Measurements from ENCODE around the gene KCNIP3.

Gene KCNIP3

DNA sequence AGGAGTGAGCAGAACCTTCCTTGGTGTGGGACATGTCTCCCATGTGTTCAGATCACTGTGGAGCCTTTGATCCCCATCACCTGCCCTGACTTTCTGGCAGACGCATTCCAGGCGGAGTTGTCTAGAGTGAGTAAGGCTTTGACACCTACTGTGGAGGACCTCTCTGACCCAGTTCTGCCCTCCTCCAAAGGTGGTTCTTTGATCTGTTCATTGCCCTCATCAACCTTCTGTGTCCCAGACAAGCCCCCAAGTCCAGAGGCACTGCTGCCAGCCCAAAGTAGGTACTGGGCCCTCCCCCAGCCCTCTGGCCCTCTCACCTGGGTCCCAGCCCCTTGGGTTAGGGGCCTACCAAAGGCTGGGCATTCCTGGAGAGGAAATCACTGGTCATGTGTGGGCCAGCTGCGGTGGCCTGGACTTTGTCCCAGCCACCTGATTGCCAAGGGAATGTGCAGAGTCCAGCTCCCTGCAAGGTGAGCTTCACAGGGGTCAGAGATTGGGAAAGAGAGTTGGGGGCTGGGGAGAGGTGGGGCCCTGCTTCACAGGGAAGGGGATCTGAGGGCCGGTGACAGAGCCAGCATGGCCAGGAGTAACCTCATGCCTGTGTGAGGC, 93.2 kb downstream of the KCNIP3 start (continued):
- TF ChIP-seq ZNF610 (tag by site-specific recombination; IDR thresholded peaks at IDR 0.05; ENCODE audit: borderline replicate concordance) = no peak
- TF ChIP-seq ZBTB11 (tag by site-specific recombination; conservative IDR thresholded peaks at IDR 0.05; ENCODE audit: low read depth) = no peak
- no peak for TF ChIP-seq ZNF10 (tag by site-specific recombination; IDR thresholded peaks at IDR 0.05)

- Histone ChIP-seq H3K4me3 (ENCODE audit: low read depth, low read length) (no peak overlapping the region), H3K9me3 (ENCODE audit: control insufficient read depth, insufficient read depth, low read depth, low read length) (no peaks in the 10 kb centered on the region), H3K27ac (ENCODE audit: extremely low read depth, low read depth, low read length) (no peak overlapping the region), H3K4me1 (ENCODE audit: control insufficient read depth, insufficient read depth, low read length) (no peaks in the 10 kb centered on the region), H3K36me3 (ENCODE audit: control insufficient read depth in 2 of 2, insufficient read depth in 1 of 2, low read length in 2 of 2) (no peaks in the 10 kb centered on the region)
- ChIA-PET POLR2A (no interaction called here), CTCF (interaction anchor here (2.7 kb wide), 1 partner anchor 46 kb away, joined by 9 read pairs; no protein-coding TSS in a partner anchor)
- TF ChIP-seq SALL2 (tag by site-specific recombination; IDR thresholded peaks at IDR 0.05; ENCODE audit: borderline replicate concordance) = no peak
- TF ChIP-seq KLF10 (tag by site-specific recombination; IDR thresholded peaks at IDR 0.05) = no peak
- no peak for TF ChIP-seq ZNF202 (tag by site-specific recombination; IDR thresholded peaks at IDR 0.05; ENCODE audit: borderline replicate concordance)
- TF ChIP-seq ZNF791 (tag by site-specific recombination; IDR thresholded peaks at IDR 0.05) = no peak
- TF ChIP-seq, protein P1, sequence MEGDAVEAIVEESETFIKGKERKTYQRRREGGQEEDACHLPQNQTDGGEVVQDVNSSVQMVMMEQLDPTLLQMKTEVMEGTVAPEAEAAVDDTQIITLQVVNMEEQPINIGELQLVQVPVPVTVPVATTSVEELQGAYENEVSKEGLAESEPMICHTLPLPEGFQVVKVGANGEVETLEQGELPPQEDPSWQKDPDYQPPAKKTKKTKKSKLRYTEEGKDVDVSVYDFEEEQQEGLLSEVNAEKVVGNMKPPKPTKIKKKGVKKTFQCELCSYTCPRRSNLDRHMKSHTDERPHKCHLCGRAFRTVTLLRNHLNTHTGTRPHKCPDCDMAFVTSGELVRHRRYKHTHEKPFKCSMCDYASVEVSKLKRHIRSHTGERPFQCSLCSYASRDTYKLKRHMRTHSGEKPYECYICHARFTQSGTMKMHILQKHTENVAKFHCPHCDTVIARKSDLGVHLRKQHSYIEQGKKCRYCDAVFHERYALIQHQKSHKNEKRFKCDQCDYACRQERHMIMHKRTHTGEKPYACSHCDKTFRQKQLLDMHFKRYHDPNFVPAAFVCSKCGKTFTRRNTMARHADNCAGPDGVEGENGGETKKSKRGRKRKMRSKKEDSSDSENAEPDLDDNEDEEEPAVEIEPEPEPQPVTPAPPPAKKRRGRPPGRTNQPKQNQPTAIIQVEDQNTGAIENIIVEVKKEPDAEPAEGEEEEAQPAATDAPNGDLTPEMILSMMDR (tag by site-specific recombination; IDR thresholded peaks at IDR 0.05) = no peak
- no peak for TF ChIP-seq MEIS1 (CRISPR knock-in tag; IDR thresholded peaks at IDR 0.05; ENCODE audit: borderline replicate concordance)
- TF ChIP-seq, protein P2, sequence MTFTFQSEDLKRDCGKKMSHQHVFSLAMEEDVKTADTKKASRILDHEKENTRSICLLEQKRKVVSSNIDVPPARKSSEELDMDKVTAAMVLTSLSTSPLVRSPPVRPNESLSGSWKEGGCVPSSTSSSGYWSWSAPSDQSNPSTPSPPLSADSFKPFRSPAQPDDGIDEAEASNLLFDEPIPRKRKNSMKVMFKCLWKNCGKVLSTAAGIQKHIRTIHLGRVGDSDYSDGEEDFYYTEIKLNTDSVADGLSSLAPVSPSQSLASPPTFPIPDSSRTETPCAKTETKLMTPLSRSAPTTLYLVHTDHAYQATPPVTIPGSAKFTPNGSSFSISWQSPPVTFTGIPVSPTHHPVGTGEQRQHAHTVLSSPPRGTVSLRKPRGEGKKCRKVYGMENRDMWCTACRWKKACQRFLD (tag by site-specific recombination; IDR thresholded peaks at IDR 0.05) = no peak
- no peak for TF ChIP-seq WT1 (tag by site-specific recombination; IDR thresholded peaks at IDR 0.05)
- TF ChIP-seq SP3 (tag by site-specific recombination; IDR thresholded peaks at IDR 0.05) = no peak
- no peak for TF ChIP-seq ZNF354C (tag by site-specific recombination; IDR thresholded peaks at IDR 0.05; ENCODE audit: borderline replicate concordance, low read depth)
- no peak for TF ChIP-seq ZNF560 (tag by site-specific recombination; IDR thresholded peaks at IDR 0.05; ENCODE audit: borderline replicate concordance)
- TF ChIP-seq SCRT2 (tag by site-specific recombination; IDR thresholded peaks at IDR 0.05) = no peak
Measured at GRCh38 chr2:95390881-95391321, 93.8 kb downstream of the KCNIP3 start.

DNA sequence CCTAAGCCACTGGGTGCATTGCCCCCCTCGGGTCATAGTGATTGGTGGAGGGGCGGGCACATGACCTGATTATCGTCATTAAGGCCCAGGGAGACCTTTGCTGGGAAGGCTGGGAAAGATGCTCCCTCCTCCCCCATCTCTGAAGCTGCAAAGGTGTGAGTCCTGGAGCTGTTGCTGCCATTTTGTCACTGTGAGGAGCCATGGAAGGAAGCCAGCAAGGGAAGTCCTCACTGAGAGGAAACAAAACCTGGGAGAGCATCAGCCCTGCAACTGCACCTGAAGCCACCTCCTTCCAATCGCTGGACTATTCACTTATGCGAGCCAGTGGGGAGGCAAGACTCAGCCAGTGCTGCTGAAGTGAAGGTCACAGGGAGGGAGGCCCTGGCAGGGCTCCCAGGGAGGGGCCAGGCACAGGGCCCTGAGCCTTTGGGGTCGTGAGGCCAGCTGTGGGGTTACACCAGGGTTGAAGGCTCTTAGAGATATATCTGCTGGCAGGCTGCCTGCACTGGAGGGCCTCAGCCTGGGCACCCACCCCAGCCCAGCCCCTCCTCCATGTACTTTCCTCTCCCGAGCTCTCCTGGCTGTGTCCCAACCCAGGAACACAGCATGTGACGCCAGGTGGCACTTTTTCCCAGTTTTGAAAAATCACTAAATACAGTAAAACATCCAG, 94.6 kb downstream of the KCNIP3 start:
- ChIA-PET POLR2A (no interaction called here), CTCF (interaction anchor here (2.7 kb wide), 1 partner anchor 47 kb away, joined by 9 read pairs; no protein-coding TSS in a partner anchor)
- no peak overlapping the region for H3K4me3 ChIP-seq (ENCODE audit: low read depth, low read length)
- TF ChIP-seq ZNF354C (tag by site-specific recombination; IDR thresholded peaks at IDR 0.05; ENCODE audit: borderline replicate concordance, low read depth) (no peak), ZFHX2 (tag by site-specific recombination; conservative IDR thresholded peaks at IDR 0.05) (no peak), ZNF10 (tag by site-specific recombination; IDR thresholded peaks at IDR 0.05) (no peak), ELK4 (IDR thresholded peaks at IDR 0.05; ENCODE audit: borderline replicate concordance, low read depth, low read length) (no peak), ZNF747 (tag by site-specific recombination; IDR thresholded peaks at IDR 0.05) (no peak), ZNF133 (tag by site-specific recombination; IDR thresholded peaks at IDR 0.05) (no peak)
- TF ChIP-seq, protein P3, sequence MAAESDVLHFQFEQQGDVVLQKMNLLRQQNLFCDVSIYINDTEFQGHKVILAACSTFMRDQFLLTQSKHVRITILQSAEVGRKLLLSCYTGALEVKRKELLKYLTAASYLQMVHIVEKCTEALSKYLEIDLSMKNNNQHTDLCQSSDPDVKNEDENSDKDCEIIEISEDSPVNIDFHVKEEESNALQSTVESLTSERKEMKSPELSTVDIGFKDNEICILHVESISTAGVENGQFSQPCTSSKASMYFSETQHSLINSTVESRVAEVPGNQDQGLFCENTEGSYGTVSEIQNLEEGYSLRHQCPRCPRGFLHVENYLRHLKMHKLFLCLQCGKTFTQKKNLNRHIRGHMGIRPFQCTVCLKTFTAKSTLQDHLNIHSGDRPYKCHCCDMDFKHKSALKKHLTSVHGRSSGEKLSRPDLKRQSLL (tag by site-specific recombination; IDR thresholded peaks at IDR 0.05) = no peak
- TF ChIP-seq, protein P4, sequence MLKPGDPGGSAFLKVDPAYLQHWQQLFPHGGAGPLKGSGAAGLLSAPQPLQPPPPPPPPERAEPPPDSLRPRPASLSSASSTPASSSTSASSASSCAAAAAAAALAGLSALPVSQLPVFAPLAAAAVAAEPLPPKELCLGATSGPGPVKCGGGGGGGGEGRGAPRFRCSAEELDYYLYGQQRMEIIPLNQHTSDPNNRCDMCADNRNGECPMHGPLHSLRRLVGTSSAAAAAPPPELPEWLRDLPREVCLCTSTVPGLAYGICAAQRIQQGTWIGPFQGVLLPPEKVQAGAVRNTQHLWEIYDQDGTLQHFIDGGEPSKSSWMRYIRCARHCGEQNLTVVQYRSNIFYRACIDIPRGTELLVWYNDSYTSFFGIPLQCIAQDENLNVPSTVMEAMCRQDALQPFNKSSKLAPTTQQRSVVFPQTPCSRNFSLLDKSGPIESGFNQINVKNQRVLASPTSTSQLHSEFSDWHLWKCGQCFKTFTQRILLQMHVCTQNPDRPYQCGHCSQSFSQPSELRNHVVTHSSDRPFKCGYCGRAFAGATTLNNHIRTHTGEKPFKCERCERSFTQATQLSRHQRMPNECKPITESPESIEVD (tag by site-specific recombination; IDR thresholded peaks at IDR 0.05) = no peak
- H3K4me1 ChIP-seq (ENCODE audit: control insufficient read depth, insufficient read depth, low read length) = no peaks in the 10 kb centered on the region
- H3K27ac ChIP-seq (ENCODE audit: extremely low read depth, low read depth, low read length) = no peak overlapping the region
- H3K9me3 ChIP-seq (ENCODE audit: control insufficient read depth, insufficient read depth, low read depth, low read length) = no peaks in the 10 kb centered on the region
- no peaks in the 10 kb centered on the region for H3K36me3 ChIP-seq (ENCODE audit: control insufficient read depth in 2 of 2, insufficient read depth in 1 of 2, low read length in 2 of 2)
